GM12878 (cell line): ENCODE results near the gene SPAG16. TPM values are rescaled to one million over a fixed set of nuclear protein-coding genes. Genes with fewer than 3 reads are reported as not detected.

Experiments
- ATAC-seq: fragments of 200-7000 bp; cut with Tn5 transposase; 3 replicates; pipeline ENCODE4 v1.9.1; 2020; ENCODE audit warnings: mild to moderate bottlenecking, moderate library complexity
- BruUV-seq: library from RNA; stranded (reverse); fragments of 400-500 nt; replicated peaks from 2 replicates; lab custom pipeline; 2021; lab: Mats Ljungman, UMichigan
- CTCF ChIA-PET: fragments of 300-600 bp; sonication (Branson Sonifier 250); formaldehyde crosslinking; extraction: SDS; loops from one replicate; lab custom pipeline; 2021; ENCODE audit warnings: inconsistent platforms; lab: Yijun Ruan, JAX
- POLR2A ChIA-PET: fragments of 350-600 bp; formaldehyde crosslinking; extraction: SDS; loops from one replicate; lab custom pipeline; 2021; ENCODE audit warnings: inconsistent platforms; lab: Charles Lee
- RAD21 ChIA-PET: fragments of 300-600 bp; sonication (Branson Sonifier 250); formaldehyde crosslinking; loops from one replicate; lab custom pipeline; 2023; ENCODE audit warnings: antibody characterized with exemption; ENCODE audit not compliant: unreplicated experiment; lab: Charles Lee
- SMC1A ChIA-PET: fragments of 300-600 bp; sonication (Branson Sonifier 250); formaldehyde crosslinking; loops from one replicate; lab custom pipeline; 2023; ENCODE audit not compliant: unreplicated experiment, uncharacterized antibody; lab: Charles Lee
- DNase-seq: peaks from one replicate; pipeline ENCODE4 v3.0.0-alpha.2; 2011; ENCODE audit warnings: low read depth, low spot score
- FAIRE-seq: peaks from 3 replicates; lab custom pipeline; 2011; peaks lifted over from hg19 to GRCh38; lab: Jason Lieb, UNC
- H2AFZ ChIP-seq: 2 replicates; pipeline ENCODE4 v1.6.0; 2011; ENCODE audit warnings: low read depth, low read length, control low read depth; ENCODE audit not compliant: control insufficient read depth
- H3K27ac ChIP-seq: 2 replicates; pipeline ENCODE4 v1.5.1; 2011; ENCODE audit warnings: control low read depth; ENCODE audit not compliant: control insufficient read depth, insufficient read depth
- H3K27me3 ChIP-seq, 2 experiments: replicated peaks in 1 of 2; 2 replicates each; pipeline versions ENCODE4 v1.6.0 to v1.6.1; 2011; ENCODE audit warnings: low read length in 1 of 2; ENCODE audit not compliant: control insufficient read depth in 2 of 2, insufficient read depth in 2 of 2
- H3K36me3 ChIP-seq, 2 experiments: 2 replicates each; pipeline ENCODE4 v1.5.1; 2011; ENCODE audit warnings: low read length in 1 of 2; ENCODE audit not compliant: control insufficient read depth in 2 of 2, insufficient read depth in 2 of 2
- H3K4me1 ChIP-seq: 2 replicates; pipeline ENCODE4 v1.6.1; 2011; ENCODE audit warnings: mild to moderate bottlenecking, low read length, moderate library complexity, mixed read lengths; ENCODE audit not compliant: control insufficient read depth, insufficient read depth
- H3K4me2 ChIP-seq: 2 replicates; pipeline ENCODE4 v1.6.0; 2011; ENCODE audit warnings: control low read depth; ENCODE audit not compliant: control insufficient read depth, insufficient read depth
- H3K4me3 ChIP-seq: fragments of 200-600 bp; sonication (generic); 2 replicates; pipeline ENCODE4 v1.5.1; 2016
- H3K79me2 ChIP-seq: 2 replicates; pipeline ENCODE4 v1.6.0; 2011; ENCODE audit warnings: low read length; ENCODE audit not compliant: control insufficient read depth, insufficient read depth
- H3K9ac ChIP-seq: 2 replicates; pipeline ENCODE4 v1.8.0; 2011; ENCODE audit warnings: low read length, control low read depth, mixed read lengths; ENCODE audit not compliant: control insufficient read depth, insufficient read depth
- H3K9me3 ChIP-seq: replicated peaks from 3 replicates; pipeline ENCODE4 v1.5.1; 2011; ENCODE audit warnings: mild to moderate bottlenecking, low read length; ENCODE audit not compliant: control insufficient read depth, insufficient read depth
- H4K20me1 ChIP-seq: 2 replicates; pipeline ENCODE4 v1.6.0; 2011; ENCODE audit not compliant: control insufficient read depth, insufficient read depth
- BCL11A ChIP-seq: IDR thresholded peaks from 2 replicates; pipeline ENCODE4 v1.6.1; 2011; ENCODE audit warnings: low read depth, low read length
- CREB1 ChIP-seq: IDR thresholded peaks from 2 replicates; pipeline ENCODE4 v1.6.1; 2012; ENCODE audit warnings: low read depth, mild to moderate bottlenecking, inconsistent platforms
- CUX1 ChIP-seq: IDR thresholded peaks from 2 replicates; pipeline ENCODE4 v1.6.1; 2012; ENCODE audit warnings: improper control_type of control experiment, low read depth, low read length; ENCODE audit not compliant: insufficient replicate concordance
- ELK1 ChIP-seq: IDR thresholded peaks from 2 replicates; pipeline ENCODE4 v1.6.1; 2012; ENCODE audit warnings: low read depth, low read length, improper control_type of control experiment
- ESRRA ChIP-seq: IDR thresholded peaks from 2 replicates; pipeline ENCODE4 v1.6.1; 2012; ENCODE audit warnings: mild to moderate bottlenecking, low read length, improper control_type of control experiment
- FOS ChIP-seq: IDR thresholded peaks from 3 replicates; pipeline ENCODE4 v1.6.1; 2011; ENCODE audit warnings: borderline replicate concordance; ENCODE audit not compliant: insufficient read length; ENCODE audit errors: extremely low read depth
- FOXK2 ChIP-seq: fragments of 450-650 bp; IDR thresholded peaks from 2 replicates; pipeline ENCODE4 v1.6.1; 2017; ENCODE audit warnings: mild to moderate bottlenecking, moderate library complexity
- GABPA ChIP-seq: IDR thresholded peaks from 2 replicates; pipeline ENCODE4 v1.6.1; 2014; ENCODE audit warnings: antibody characterized with exemption, low read depth, mild to moderate bottlenecking, inconsistent platforms
- HCFC1 ChIP-seq: fragments of 150-350 bp; IDR thresholded peaks from 2 replicates; pipeline ENCODE4 v1.6.1; 2014; ENCODE audit warnings: low read length
- HDAC2 ChIP-seq: fragments of 200-600 bp; sonication (generic); IDR thresholded peaks from 2 replicates; pipeline ENCODE4 v1.6.1; 2017
- IRF4 ChIP-seq: IDR thresholded peaks from 2 replicates; pipeline ENCODE4 v1.6.1; 2011; ENCODE audit warnings: low read depth, low read length
- MEF2B ChIP-seq: fragments of 450-650 bp; IDR thresholded peaks from 2 replicates; pipeline ENCODE4 v1.6.1; 2018; ENCODE audit warnings: mild to moderate bottlenecking, moderate library complexity; ENCODE audit not compliant: partially characterized antibody, poor library complexity, severe bottlenecking
- NFIC ChIP-seq: IDR thresholded peaks from 2 replicates; pipeline ENCODE4 v1.6.1; 2012; ENCODE audit warnings: low read depth, mild to moderate bottlenecking, inconsistent platforms, low read length, moderate library complexity
- NR2C1 ChIP-seq: fragments of 450-650 bp; IDR thresholded peaks from 2 replicates; pipeline ENCODE4 v1.6.1; 2017; ENCODE audit warnings: antibody characterized with exemption, mild to moderate bottlenecking, moderate library complexity
- PAX5 ChIP-seq: IDR thresholded peaks from 2 replicates; pipeline ENCODE4 v1.6.1; 2011; ENCODE audit warnings: low read depth, low read length, borderline replicate concordance
- RB1 ChIP-seq: fragments of 450-650 bp; formaldehyde crosslinking; IDR thresholded peaks from 2 replicates; pipeline ENCODE4 v1.6.1; 2017; ENCODE audit warnings: mild to moderate bottlenecking, borderline replicate concordance
- RELB ChIP-seq: fragments of 450-650 bp; IDR thresholded peaks from 2 replicates; pipeline ENCODE4 v1.6.1; 2017; ENCODE audit warnings: low read depth, mild to moderate bottlenecking, moderate library complexity
- RUNX3 ChIP-seq: IDR thresholded peaks from 2 replicates; pipeline ENCODE4 v1.6.1; 2012; ENCODE audit warnings: low read length, inconsistent platforms
- WGBS: methylation state at CpG from one replicate; pipeline ENCODE4 v1.1.6; 2016; ENCODE audit warnings: low lambda C conversion rate; ENCODE audit not compliant: insufficient replicate concordance, insufficient coverage; ENCODE audit errors: missing lambda C conversion rate; 5-methylcytosine and 5-hydroxymethylcytosine counted together
- in situ Hi-C: fragments of 300-500 bp; cut with MboI; formaldehyde crosslinking; loops from 9 replicates; pipeline ENCODE4 v1.14.3; 2018; ENCODE audit warnings: mixed read lengths
- intact Hi-C: fragments of 100-400 bp; cut with micrococcal nuclease; formaldehyde crosslinking; loops from one replicate; pipeline ENCODE4 v1.14.2; 2022; ENCODE audit not compliant: unreplicated experiment
- polyA plus RNA-seq, 11 experiments: library from polyadenylated mRNA; depleted of rRNA in 4 of 11; unstranded in 6 of 11; stranded (reverse) in 5 of 11; fragments of >200 nt; fragmentation: Nextera tagmentation in 4 of 11; fragmentation: Illumina TruSeq in 1 of 11; extraction: Ambion mirVana in 4 of 11; extraction: Trizol in 1 of 11; gene quantifications; 1 replicate in 1 of 11; 2 replicates in 10 of 11; pipeline versions ENCODE4 v1.2.1 to v1.2.3, GENCODE V29; 2011 to 2016; ENCODE audit warnings: inconsistent platforms in 2 of 11, missing spikeins in 2 of 11, low read depth in 1 of 11
- total RNA-seq, 4 experiments: library from RNA; depleted of rRNA in 3 of 4; stranded (reverse); fragments of >200 nt in 3 of 4; fragmentation: Illumina TruSeq in 1 of 4; extraction: Trizol in 1 of 4; gene quantifications; 2 replicates each; pipeline versions ENCODE4 v1.2.1 to v1.2.3, GENCODE V29; 2013 to 2021

SPAG16 gene
- total and polyA plus RNA-seq, 10 of the 15 experiments (the other 5 are each of a cell fraction or from before 2014, with no cell fraction given) = 6.0 to 25.0 (median 15.2) TPM

DNA sequence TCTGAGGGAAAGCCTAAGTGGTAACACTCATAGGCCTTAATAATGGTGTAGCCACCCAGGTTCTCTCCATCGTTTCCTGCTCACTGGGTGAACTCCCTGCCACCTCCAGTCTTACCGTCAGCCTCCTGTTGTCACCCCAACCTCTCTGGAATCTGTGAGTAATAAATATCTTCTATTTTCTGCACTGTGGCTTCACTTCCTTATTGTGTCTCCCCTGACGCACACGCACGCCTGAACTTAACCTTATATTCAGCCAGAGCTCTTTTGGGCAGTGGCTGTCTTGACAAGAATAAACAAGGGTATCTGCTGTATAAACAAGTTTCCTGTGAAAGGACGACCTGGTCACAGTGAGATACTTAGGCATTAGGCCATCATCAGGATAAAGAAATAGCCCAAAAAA is 467.2 kb downstream of the SPAG16 start:
- ChIA-PET CTCF (interaction anchor here (3.4 kb wide), 1 partner anchor 16 kb away, joined by 13 read pairs; no protein-coding TSS in a partner anchor), RAD21 (interaction anchor here (0.6 to 3.1 kb wide), 9 partner anchors 9 to 63 kb away, joined by 3 to 26 read pairs (median 4); no protein-coding TSS in a partner anchor), SMC1A (interaction anchor here (0.6 to 7.3 kb wide), 9 partner anchors 11 to 1056 kb away, joined by 3 to 84 read pairs (median 4); no protein-coding TSS in a partner anchor), POLR2A (interaction anchor here (0.7 to 2.5 kb wide), 2 partner anchors 10 to 15 kb away, joined by 3 to 13 read pairs; no protein-coding TSS in a partner anchor)
- FAIRE-seq (no peak), ATAC-seq (peak; percentile 95), DNase-seq (peak; percentile 59)
- no peaks in the 10 kb centered on the region for H3K36me3 ChIP-seq
- H3K4me3 ChIP-seq = no peak overlapping the region
- peak overlapping the region; percentile 22 for H3K27ac ChIP-seq
- peaks cover 3% of the 10 kb centered on the region; the same call in 1 of the 2 replicates for H3K4me1 ChIP-seq
- H4K20me1 ChIP-seq = no peaks in the 10 kb centered on the region
- no peak overlapping the region for H3K9ac ChIP-seq
- H3K27me3 ChIP-seq = no peaks in the 10 kb centered on the region
- BruUV-seq = no TSS peak
- H3K9me3 ChIP-seq = no peaks in the 10 kb centered on the region; the same call in 1 of the 3 replicates
- no peaks in the 10 kb centered on the region for H3K79me2 ChIP-seq
- H3K4me2 ChIP-seq = peak overlapping the region; percentile 47
- intact Hi-C loops (loop anchor here (1.0 to 10.0 kb wide), 2 partner anchors 15 to 507 kb away; no protein-coding TSS in a partner anchor), in situ Hi-C loops (no loop called here)
- H2AFZ ChIP-seq = peak overlapping the region; percentile 85
- 2% methylated on average over 6 of the region's 6 CpGs for WGBS
- TF ChIP-seq NR2C1 (no peak), MEF2B (peak; percentile 84), PAX5 (peak; percentile 61; the same call in 1 of the 2 replicates), HCFC1 (no peak), NFIC (peak; percentile 70; the same call in 1 of the 2 replicates), IRF4 (no peak), CREB1 (peak; percentile 52; the same call in 1 of the 2 replicates), ESRRA (no peak), RELB (peak; percentile 71; the same call in 1 of the 2 replicates), ELK1 (no peak), CUX1 (no peak), RB1 (no peak), HDAC2 (no peak), FOXK2 (no peak), RUNX3 (peak; percentile 42; the same call in 1 of the 2 replicates), BCL11A (peak; percentile 82), FOS (no peak), GABPA (no peak)
